ENCODE data around the gene TIMP2. TPM values are rescaled to one million over a fixed set of nuclear protein-coding genes. Genes with fewer than 3 reads are reported as not detected.
A peak's percentile ranks its signal among the peaks of the same experiment; 100 is the strongest.

Gene TIMP2
- total RNA-seq, 1 experiment from 2014 or later, result 29.0 TPM

DNA sequence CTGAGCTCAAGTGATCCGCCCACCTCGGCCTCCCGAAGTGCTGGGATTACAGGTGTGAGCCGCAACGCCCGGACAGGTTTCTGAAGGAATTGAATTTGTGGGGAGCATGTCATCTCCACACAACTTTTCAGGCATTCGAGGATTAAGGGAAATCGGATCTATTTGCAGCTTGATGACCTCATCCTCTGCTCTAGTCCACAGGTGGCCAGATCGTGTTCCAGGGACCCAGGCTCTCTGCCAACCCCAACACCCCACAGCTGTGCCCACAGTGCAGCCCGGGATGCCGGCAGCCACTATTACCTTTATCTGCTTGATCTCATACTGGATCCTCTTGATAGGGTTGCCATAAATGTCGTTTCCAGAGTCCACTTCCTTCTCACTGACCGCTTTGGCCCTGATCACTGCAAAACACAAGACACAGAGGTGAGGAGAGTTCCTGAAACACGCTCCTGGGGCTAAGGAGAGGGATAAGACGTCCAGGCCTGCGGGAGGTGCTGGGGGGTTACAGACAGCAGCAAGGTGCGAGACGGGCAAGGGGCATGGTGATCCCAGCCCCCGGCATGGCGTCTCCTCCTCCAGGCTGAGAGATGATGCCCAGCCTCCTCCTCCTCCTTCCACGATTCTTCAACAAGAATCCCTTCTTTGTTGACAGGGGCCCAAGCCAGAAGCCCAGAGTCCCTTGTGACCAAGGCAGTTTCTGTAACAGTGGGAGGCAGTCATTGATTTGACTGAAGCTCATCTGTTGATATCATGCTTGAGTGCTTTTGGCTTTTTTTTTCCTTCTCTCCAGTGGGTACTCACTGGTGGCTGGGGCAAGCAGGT, 51.5 kb downstream of the TIMP2 start:
- H3K27ac Mint-ChIP-seq, result peak overlapping the region; percentile 18 to 69 (median 29); a peak in 2 of 7 replicates
- H3T11ph ChIP-seq (ENCODE audit: low read length), result no peak overlapping the region
- no peak overlapping the region for H2AFZ ChIP-seq (ENCODE audit: low read length)
- H2BK12ac ChIP-seq (ENCODE audit: insufficient read length, low read depth, low read length), result no peak overlapping the region
- no peak overlapping the region for H3K27ac ChIP-seq (ENCODE audit: insufficient read length, low read depth, low read length)
- peaks cover 2% of the 10 kb centered on the region for H3K23me2 ChIP-seq (ENCODE audit: insufficient read length, low read depth, low read length, poor library complexity, severe bottlenecking)
- no peak overlapping the region for H2BK20ac ChIP-seq (ENCODE audit: low read depth, low read length, poor library complexity, severe bottlenecking)
- no peak overlapping the region for H2BK15ac ChIP-seq (ENCODE audit: low read depth, low read length)
- H4K5ac ChIP-seq (ENCODE audit: insufficient read length, low read depth, low read length), result no peak overlapping the region
- H3K4me2 ChIP-seq (ENCODE audit: insufficient read depth, insufficient read length, low read length), result no peak overlapping the region
- no peak overlapping the region for H2BK120ac ChIP-seq (ENCODE audit: low read depth, low read length, poor library complexity, severe bottlenecking)
- no peak overlapping the region for H3K14ac ChIP-seq (ENCODE audit: insufficient read depth, low read length)
- no CpG with 5 or more reads among the region's 21 CpGs for WGBS (ENCODE audit: extremely low coverage, insufficient read length, low lambda C conversion rate)
- no peaks in the 10 kb centered on the region; the same call in 1 of the 2 replicates for H3K27me3 Mint-ChIP-seq (ENCODE audit: low read depth)
- no peak overlapping the region for H3K23ac ChIP-seq (ENCODE audit: insufficient read length, low read depth, low read length)
- no peak overlapping the region for H3K9ac ChIP-seq (ENCODE audit: extremely low read depth, insufficient read length, low read length)
- H3K18ac ChIP-seq (ENCODE audit: insufficient read length, low read depth, low read length), result no peak overlapping the region
- peaks cover 6 to 8% of the 10 kb centered on the region in 2 experiments; a peak in 3 of 4 replicates for H3K4me1 Mint-ChIP-seq
- H3K9me3 ChIP-seq (ENCODE audit: control insufficient read depth, low read depth, low read length), result no peaks in the 10 kb centered on the region
- H3K79me2 ChIP-seq (ENCODE audit: insufficient read depth, low read length), result no peaks in the 10 kb centered on the region
- no peak overlapping the region for H4K8ac ChIP-seq (replicated peaks; ENCODE audit: insufficient read length, low read depth, low read length)
- H2AK5ac ChIP-seq (ENCODE audit: insufficient read length, low read length), result no peak overlapping the region
- no peaks in the 10 kb centered on the region for H4K20me1 ChIP-seq (ENCODE audit: control insufficient read depth, insufficient read depth, insufficient read length)
- no peak overlapping the region for H3K4ac ChIP-seq (ENCODE audit: low read depth, low read length)
- no peaks in the 10 kb centered on the region for H3K79me1 ChIP-seq (ENCODE audit: insufficient read depth, low read depth, low read length, poor library complexity, severe bottlenecking)
- no peak overlapping the region for H3K4me3 Mint-ChIP-seq
- no peaks in the 10 kb centered on the region for H3K27me3 ChIP-seq (ENCODE audit: insufficient read depth, low read length)
- H3K9me3 Mint-ChIP-seq, result no peaks in the 10 kb centered on the region
- no peak overlapping the region for H3K56ac ChIP-seq (ENCODE audit: insufficient read length, low read depth, low read length)
- H4K91ac ChIP-seq (ENCODE audit: insufficient read length, low read depth, low read length), result no peak overlapping the region
- peaks cover 6 to 28% (median 28%) of the 10 kb centered on the region in 3 experiments; a peak in 6 of 7 replicates for H3K36me3 Mint-ChIP-seq (ENCODE audit: insufficient read depth in 1 of 3, low read depth in 3 of 3)
- H2BK5ac ChIP-seq (ENCODE audit: insufficient read length, low read length), result no peak overlapping the region
- TF ChIP-seq, protein P1, sequence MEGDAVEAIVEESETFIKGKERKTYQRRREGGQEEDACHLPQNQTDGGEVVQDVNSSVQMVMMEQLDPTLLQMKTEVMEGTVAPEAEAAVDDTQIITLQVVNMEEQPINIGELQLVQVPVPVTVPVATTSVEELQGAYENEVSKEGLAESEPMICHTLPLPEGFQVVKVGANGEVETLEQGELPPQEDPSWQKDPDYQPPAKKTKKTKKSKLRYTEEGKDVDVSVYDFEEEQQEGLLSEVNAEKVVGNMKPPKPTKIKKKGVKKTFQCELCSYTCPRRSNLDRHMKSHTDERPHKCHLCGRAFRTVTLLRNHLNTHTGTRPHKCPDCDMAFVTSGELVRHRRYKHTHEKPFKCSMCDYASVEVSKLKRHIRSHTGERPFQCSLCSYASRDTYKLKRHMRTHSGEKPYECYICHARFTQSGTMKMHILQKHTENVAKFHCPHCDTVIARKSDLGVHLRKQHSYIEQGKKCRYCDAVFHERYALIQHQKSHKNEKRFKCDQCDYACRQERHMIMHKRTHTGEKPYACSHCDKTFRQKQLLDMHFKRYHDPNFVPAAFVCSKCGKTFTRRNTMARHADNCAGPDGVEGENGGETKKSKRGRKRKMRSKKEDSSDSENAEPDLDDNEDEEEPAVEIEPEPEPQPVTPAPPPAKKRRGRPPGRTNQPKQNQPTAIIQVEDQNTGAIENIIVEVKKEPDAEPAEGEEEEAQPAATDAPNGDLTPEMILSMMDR (conservative IDR thresholded peaks at IDR 0.05), result no peak
- DNase-seq, result no peak
- no peaks in the 10 kb centered on the region for H3K4me1 ChIP-seq (ENCODE audit: insufficient read depth, low read length)

Data from H9 (cell line).